ENCODE results near the gene SYCE3. TPM values are rescaled to one million over a fixed set of nuclear protein-coding genes. Genes with fewer than 3 reads are reported as not detected.
"Not testable (repeated sequence)": the region's sequence is repeated elsewhere in the genome, so short reads cannot be mapped to it uniquely, and the experiment has no call there.

Gene SYCE3
- total RNA-seq, 4 donors from 2014 or later: not detected

DNA sequence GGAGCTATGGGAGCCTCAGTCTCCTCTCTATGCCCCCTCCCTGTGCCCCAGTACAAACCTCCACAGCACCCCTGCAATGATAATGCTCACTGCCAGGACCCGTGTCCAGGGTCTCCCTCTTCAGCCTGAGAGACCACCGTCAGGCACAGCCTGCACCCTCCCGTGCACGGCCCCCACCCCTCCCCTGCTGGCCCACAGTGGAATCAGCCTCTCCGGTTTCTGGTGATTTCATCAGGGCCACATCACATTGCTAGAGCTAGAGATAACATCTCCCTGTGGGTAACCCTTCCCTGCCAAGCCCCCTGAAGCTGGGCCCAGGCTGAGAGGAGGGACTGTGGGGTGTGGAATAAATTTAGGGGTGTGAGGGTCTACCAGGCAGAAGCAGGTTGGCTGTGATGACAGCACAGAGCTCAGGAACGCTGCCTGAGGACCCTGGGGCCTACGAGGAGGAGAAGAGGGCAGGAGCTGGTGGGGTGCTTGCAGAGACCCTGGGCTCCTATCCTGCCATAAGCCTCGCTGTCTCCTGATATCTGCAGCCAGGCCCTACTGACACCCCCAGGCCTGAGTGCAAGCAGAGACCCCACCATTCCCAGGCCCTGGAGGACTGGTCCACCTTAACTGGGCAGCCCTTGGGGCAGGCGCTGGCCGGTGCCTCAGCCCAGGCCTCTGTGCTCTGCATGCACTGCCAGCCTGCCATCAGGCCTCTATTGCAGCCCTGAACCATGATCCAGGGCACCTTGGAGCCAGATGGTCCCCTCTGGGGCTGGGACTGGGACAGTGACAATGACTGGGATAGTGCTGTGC lies 17.0 kb downstream of the SYCE3 start, which contains the start of gene KLHDC7B:
Gene KLHDC7B (plus strand): TSS at position 378 of the 804 bp plus-strand sequence. CDS start 345 bp downstream, at position 723.
- no peaks in the 10 kb centered on the region for H3K36me3 ChIP-seq
- H3K4me1 ChIP-seq: peaks cover 0 to 33% (median 17%) of the 10 kb centered on the region in 3 donors
- no CpG with 5 or more reads among the region's 10 CpGs for WGBS, 2 donors (ENCODE audit: low coverage in 1 of 2)
- TF ChIP-seq POLR2A (IDR thresholded peaks at IDR 0.05) (no peak), POLR2AphosphoS5 (IDR thresholded peaks at IDR 0.05) (no peak), EP300 (IDR thresholded peaks at IDR 0.05) (no peak)
- TF ChIP-seq, protein P1, sequence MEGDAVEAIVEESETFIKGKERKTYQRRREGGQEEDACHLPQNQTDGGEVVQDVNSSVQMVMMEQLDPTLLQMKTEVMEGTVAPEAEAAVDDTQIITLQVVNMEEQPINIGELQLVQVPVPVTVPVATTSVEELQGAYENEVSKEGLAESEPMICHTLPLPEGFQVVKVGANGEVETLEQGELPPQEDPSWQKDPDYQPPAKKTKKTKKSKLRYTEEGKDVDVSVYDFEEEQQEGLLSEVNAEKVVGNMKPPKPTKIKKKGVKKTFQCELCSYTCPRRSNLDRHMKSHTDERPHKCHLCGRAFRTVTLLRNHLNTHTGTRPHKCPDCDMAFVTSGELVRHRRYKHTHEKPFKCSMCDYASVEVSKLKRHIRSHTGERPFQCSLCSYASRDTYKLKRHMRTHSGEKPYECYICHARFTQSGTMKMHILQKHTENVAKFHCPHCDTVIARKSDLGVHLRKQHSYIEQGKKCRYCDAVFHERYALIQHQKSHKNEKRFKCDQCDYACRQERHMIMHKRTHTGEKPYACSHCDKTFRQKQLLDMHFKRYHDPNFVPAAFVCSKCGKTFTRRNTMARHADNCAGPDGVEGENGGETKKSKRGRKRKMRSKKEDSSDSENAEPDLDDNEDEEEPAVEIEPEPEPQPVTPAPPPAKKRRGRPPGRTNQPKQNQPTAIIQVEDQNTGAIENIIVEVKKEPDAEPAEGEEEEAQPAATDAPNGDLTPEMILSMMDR (IDR thresholded peaks at IDR 0.05): no peak
- H3K9me3 ChIP-seq: no peaks in the 10 kb centered on the region
- ATAC-seq: no peak
- peaks cover 75% of the 10 kb centered on the region for H3K27me3 ChIP-seq
- peak within 1 kb of the TSS in 1 of 4 donors; percentile 42 for H3K27ac ChIP-seq
- H3K4me3 ChIP-seq: no peak within 1 kb of the TSS

DNA sequence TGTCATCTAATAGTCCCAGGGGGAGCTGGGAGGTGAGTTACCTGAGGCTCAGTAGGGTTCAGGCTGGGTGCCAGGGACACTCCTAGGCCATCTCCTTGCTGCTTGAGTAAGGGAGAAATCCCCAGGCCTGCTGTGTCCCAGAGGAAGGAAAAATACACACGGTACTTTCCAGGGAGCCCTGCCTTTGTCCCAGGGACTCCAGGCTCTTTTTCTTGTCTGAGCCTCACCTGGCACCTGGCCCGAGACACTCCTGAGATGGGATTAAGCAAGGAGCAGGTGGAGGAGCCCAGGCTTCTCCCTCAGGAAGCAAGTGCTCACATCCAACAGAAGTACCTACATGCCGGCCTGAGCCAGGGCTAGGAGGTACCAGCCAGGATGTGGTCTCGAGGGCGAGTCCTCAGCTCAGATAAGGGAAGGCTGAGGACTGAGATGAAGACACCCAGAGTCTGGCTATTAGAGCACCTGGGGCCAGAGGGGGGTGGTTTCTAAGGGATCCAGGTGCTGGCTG lies 17.9 kb downstream of the SYCE3 start:
- no peaks in the 10 kb centered on the region for H3K9me3 ChIP-seq
- no peak for ATAC-seq
- H3K4me3 ChIP-seq: no peak overlapping the region
- no peaks in the 10 kb centered on the region for H3K36me3 ChIP-seq
- peaks cover 68% of the 10 kb centered on the region for H3K27me3 ChIP-seq
- H3K27ac ChIP-seq: peak overlapping the region in 1 of 4 donors; percentile 42
- peaks cover 0 to 33% (median 17%) of the 10 kb centered on the region in 3 donors for H3K4me1 ChIP-seq
- TF ChIP-seq POLR2A (IDR thresholded peaks at IDR 0.05) (no peak), EP300 (IDR thresholded peaks at IDR 0.05) (no peak), POLR2AphosphoS5 (IDR thresholded peaks at IDR 0.05) (no peak)
- TF ChIP-seq, protein P1 (IDR thresholded peaks at IDR 0.05): no peak
- 46 to 100% methylated on average over 1 to 2 of the region's 5 CpGs for WGBS, 2 donors (ENCODE audit: low coverage in 1 of 2)

DNA sequence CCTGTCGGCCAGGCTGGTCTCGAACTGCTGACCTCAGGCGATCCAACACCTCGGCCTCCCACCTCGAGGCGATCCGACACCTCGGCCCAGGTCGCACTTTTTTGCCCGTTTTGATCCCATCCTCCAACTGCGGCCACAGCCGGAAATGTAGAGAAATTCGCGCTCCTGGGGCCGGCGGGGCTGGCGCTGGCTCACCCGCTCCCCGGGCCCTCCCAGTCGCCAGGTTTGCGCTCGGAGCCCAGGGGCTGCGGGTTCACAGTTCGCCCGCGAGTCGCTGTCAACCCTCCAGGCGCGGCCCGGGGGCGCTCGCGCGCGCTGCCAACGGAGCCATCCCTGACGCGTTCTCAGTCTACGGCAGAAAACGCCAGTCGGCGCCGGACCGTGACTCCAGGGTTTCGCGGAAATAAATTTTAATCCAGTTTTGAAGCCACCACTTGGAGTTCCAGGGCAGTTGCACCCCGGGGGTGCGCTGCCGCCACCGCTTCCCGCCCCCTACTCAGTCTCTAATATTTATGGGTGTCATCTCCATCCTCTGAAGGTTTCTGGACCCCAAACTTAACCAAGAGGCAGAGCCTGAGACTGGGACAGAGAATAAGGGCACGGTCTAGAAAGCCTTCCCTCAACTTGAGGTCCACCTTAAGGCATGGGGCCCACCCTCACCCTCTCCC lies 18.5 kb downstream of the SYCE3 start:
- H3K27me3 ChIP-seq: peaks cover 68% of the 10 kb centered on the region
- ATAC-seq: peak; percentile 40
- no peaks in the 10 kb centered on the region for H3K9me3 ChIP-seq
- peak overlapping the region in 1 of 2 donors; percentile 37 for H3K4me3 ChIP-seq
- H3K4me1 ChIP-seq: peaks cover 0 to 34% (median 17%) of the 10 kb centered on the region in 3 donors
- no peaks in the 10 kb centered on the region for H3K36me3 ChIP-seq
- H3K27ac ChIP-seq: peak overlapping the region in 1 of 4 donors; percentile 42
- WGBS, 2 donors (ENCODE audit: low coverage in 1 of 2): 20% methylated on average over 1 of the region's 52 CpGs; no CpG with 5 or more reads in 1 of the 2 donors
- TF ChIP-seq, protein P1 (IDR thresholded peaks at IDR 0.05): peak in 3 of 4 experiments; percentile 31 to 66 (median 56)
- TF ChIP-seq POLR2A (IDR thresholded peaks at IDR 0.05): no peak

DNA sequence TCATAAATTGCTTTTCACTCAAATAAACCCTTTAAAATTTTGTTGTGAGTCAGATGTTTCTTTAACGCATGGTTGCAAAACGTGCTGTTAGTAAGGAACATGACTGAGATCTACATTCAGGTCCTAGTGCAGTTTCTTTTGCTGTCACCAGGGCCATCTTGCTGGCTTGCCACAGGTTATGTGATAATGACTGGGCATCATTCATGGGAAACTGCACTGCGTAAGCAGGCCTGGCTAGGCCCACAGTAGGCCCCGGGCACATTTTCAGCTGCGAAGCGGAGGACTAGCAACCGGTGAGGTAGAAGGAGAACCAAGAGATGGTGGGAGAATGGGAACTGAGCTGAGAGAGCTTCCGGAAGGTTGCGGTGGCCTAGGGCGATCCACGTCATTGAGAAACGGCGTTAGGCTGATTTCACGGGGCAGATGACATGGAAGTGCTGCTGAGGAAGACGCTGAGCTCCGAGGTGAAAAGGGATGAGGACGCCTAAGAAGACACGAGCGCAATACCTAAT lies 20.2 kb downstream of the SYCE3 start:
- WGBS, 2 donors (ENCODE audit: low coverage in 1 of 2): 88 to 98% methylated on average over 14 to 19 of the region's 19 CpGs
- H3K4me1 ChIP-seq: peaks cover 0 to 29% (median 9%) of the 10 kb centered on the region in 3 donors
- H3K36me3 ChIP-seq: no peaks in the 10 kb centered on the region
- no peak overlapping the region for H3K4me3 ChIP-seq
- TF ChIP-seq POLR2AphosphoS5 (IDR thresholded peaks at IDR 0.05): no peak
- no peak for TF ChIP-seq POLR2A (IDR thresholded peaks at IDR 0.05)
- TF ChIP-seq EP300 (IDR thresholded peaks at IDR 0.05): no peak
- TF ChIP-seq, protein P1 (IDR thresholded peaks at IDR 0.05): no peak
- ATAC-seq: no peak
- peaks cover 66% of the 10 kb centered on the region for H3K27me3 ChIP-seq
- H3K9me3 ChIP-seq: no peaks in the 10 kb centered on the region
- no peak overlapping the region for H3K27ac ChIP-seq

DNA sequence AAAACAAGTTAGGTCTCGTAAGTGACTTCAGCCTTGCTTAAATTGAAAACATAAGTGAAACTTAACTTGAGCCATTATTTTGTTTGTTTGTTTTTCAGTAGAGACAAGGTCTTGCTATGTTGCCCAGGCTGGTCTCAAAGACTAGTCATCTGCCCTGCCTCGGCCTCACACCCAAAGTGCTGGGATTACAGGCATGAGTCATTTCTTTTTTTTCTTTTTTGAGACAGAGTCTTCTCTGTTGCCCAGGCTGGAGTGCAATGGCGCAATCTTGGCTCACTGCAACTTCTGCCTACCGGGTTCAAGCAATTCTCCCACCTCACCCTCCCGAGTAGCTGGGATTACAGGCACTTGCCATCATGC lies 21.1 kb downstream of the SYCE3 start:
- not testable (repeated sequence) for H3K36me3 ChIP-seq, H3K4me3 ChIP-seq, H3K9me3 ChIP-seq, ATAC-seq
- H3K4me1 ChIP-seq: peaks cover 0 to 21% (median 9%) of the 10 kb centered on the region in 3 donors
- peaks cover 66% of the 10 kb centered on the region for H3K27me3 ChIP-seq
- peak overlapping the region in 1 of 4 donors; percentile 42 for H3K27ac ChIP-seq
- 48 to 70% methylated on average over 2 to 5 of the region's 5 CpGs for WGBS, 2 donors (ENCODE audit: low coverage in 1 of 2)
